K562 (cell line): ENCODE measurements around the gene TULP4. TPM values are rescaled to one million over a fixed set of nuclear protein-coding genes. Genes with fewer than 3 reads are reported as not detected.

Experiments
- ATAC-seq: fragments of 200-7000 bp; cut with Tn5 transposase; 3 replicates; pipeline ENCODE4 v1.9.1; 2020; ENCODE audit warnings: moderate library complexity
- BruUV-seq: library from RNA; stranded (reverse); fragments of 400-500 nt; replicated peaks from 2 replicates; lab custom pipeline; 2021; lab: Mats Ljungman, UMichigan
- CTCF ChIA-PET: fragments of 300-600 bp; formaldehyde crosslinking; extraction: SDS; loops from one replicate; lab custom pipeline; 2021; ENCODE audit warnings: low intra/inter-chr PET ratio; lab: Yijun Ruan, JAX
- POLR2A ChIA-PET: fragments of 300-600, 350-650 bp; sonication (Branson Sonifier 250); formaldehyde crosslinking; extraction: SDS; loops from one replicate; lab custom pipeline; 2021; ENCODE audit warnings: antibody characterized with exemption, inconsistent platforms; lab: Yijun Ruan, JAX
- DNase-seq, 4 experiments: peaks; one replicate each; pipeline versions ENCODE4 v3.0.0 to v3.0.0-alpha.2; 2011 to 2018; ENCODE audit warnings: low spot score in 3 of 4, mixed read lengths in 3 of 4; ENCODE audit errors: extremely low read depth in 1 of 4
- FAIRE-seq: peaks from 2 replicates; lab custom pipeline; 2011; peaks lifted over from hg19 to GRCh38; lab: Jason Lieb, UNC
- H2AFZ ChIP-seq: 2 replicates; pipeline ENCODE4 v1.6.0; 2011; ENCODE audit warnings: low read depth, low read length, control low read depth, inconsistent platforms
- H3K27ac ChIP-seq: fragments of 200-600 bp; 3 replicates; pipeline ENCODE4 v1.8.0; 2011; ENCODE audit warnings: low read depth, mild to moderate bottlenecking, control low read depth, inconsistent platforms, low read length, moderate library complexity, mixed read lengths; ENCODE audit errors: extremely low read depth
- H3K27me3 ChIP-seq, 2 experiments: fragments of 300-600 bp in 1 of 2; 2 replicates in 1 of 2; 3 replicates in 1 of 2; pipeline versions ENCODE4 v1.6.0 to v1.8.0; 2011; ENCODE audit warnings: inconsistent platforms in 2 of 2, low read length in 2 of 2, mild to moderate bottlenecking in 1 of 2, mixed read lengths in 1 of 2, moderate library complexity in 1 of 2; ENCODE audit not compliant: control insufficient read depth in 2 of 2, insufficient read depth in 2 of 2
- H3K36me3 ChIP-seq: fragments of 300-600 bp; 3 replicates; pipeline ENCODE4 v1.8.0; 2011; ENCODE audit warnings: mild to moderate bottlenecking, low read length, inconsistent platforms; ENCODE audit not compliant: control insufficient read depth, insufficient read depth
- H3K4me1 ChIP-seq, 2 experiments: fragments of 200-600 bp in 1 of 2; replicated peaks in 1 of 2; 2 replicates in 1 of 2; 3 replicates in 1 of 2; pipeline versions ENCODE4 v1.5.1 to v1.8.0; 2011; ENCODE audit warnings: inconsistent platforms in 2 of 2, low read length in 2 of 2, mild to moderate bottlenecking in 1 of 2, mixed read lengths in 1 of 2, moderate library complexity in 1 of 2; ENCODE audit not compliant: control insufficient read depth in 2 of 2, insufficient read depth in 2 of 2
- H3K4me2 ChIP-seq: 2 replicates; pipeline ENCODE4 v1.6.1; 2011; ENCODE audit warnings: low read length, control low read depth, inconsistent platforms, mixed read lengths; ENCODE audit not compliant: insufficient read depth
- H3K4me3 ChIP-seq: fragments of 200-600 bp; sonication (generic), shearing (Covaris generic); 2 replicates; pipeline ENCODE4 v1.5.1; 2016; ENCODE audit warnings: control low read depth, inconsistent platforms
- H3K79me2 ChIP-seq: fragments of 200-600 bp; 3 replicates; pipeline ENCODE4 v1.8.0; 2011; ENCODE audit warnings: low read length, inconsistent platforms; ENCODE audit not compliant: control insufficient read depth, insufficient read depth
- H3K9ac ChIP-seq, 2 experiments: 2 replicates each; pipeline versions ENCODE4 v1.6.0 to v1.6.1; 2011; ENCODE audit warnings: low read depth in 2 of 2, low read length in 2 of 2, control low read depth in 1 of 2, inconsistent platforms in 1 of 2, mild to moderate bottlenecking in 1 of 2, mixed read lengths in 1 of 2; ENCODE audit not compliant: insufficient read depth in 1 of 2
- H3K9me1 ChIP-seq: one replicate; pipeline ENCODE4 v1.6.0; 2011; ENCODE audit warnings: inconsistent platforms, mild to moderate bottlenecking, low read length, moderate library complexity; ENCODE audit not compliant: control insufficient read depth, insufficient read depth
- H3K9me3 ChIP-seq: replicated peaks from 2 replicates; pipeline ENCODE4 v1.5.1; 2011; ENCODE audit warnings: low read depth, low read length, inconsistent platforms; ENCODE audit not compliant: control insufficient read depth, insufficient read depth
- H4K20me1 ChIP-seq: replicated peaks from 2 replicates; pipeline ENCODE4 v1.6.1; 2011; ENCODE audit warnings: low read length, inconsistent platforms, mixed read lengths; ENCODE audit not compliant: control insufficient read depth, insufficient read depth
- BCOR ChIP-seq: fragments of 450-650 bp; IDR thresholded peaks from 2 replicates; pipeline ENCODE4 v1.6.1; 2016
- MGA ChIP-seq: fragments of 450-650 bp; IDR thresholded peaks from 2 replicates; pipeline ENCODE4 v1.6.1; 2016; ENCODE audit warnings: mild to moderate bottlenecking, moderate library complexity
- SNIP1 ChIP-seq: fragments of 450-650 bp; IDR thresholded peaks from 2 replicates; pipeline ENCODE4 v1.7.1; 2017; ENCODE audit warnings: low read depth, mild to moderate bottlenecking
- WGBS: fragments of 100-300 bp; shearing (Covaris generic); methylation state at CpG from one replicate; pipeline ENCODE4 v1.1.6; 2016; ENCODE audit warnings: low coverage, mixed read lengths; ENCODE audit not compliant: insufficient coverage; ENCODE audit errors: missing lambda C conversion rate; 5-methylcytosine and 5-hydroxymethylcytosine counted together
- in situ Hi-C: fragments of 300-500 bp; cut with MboI; formaldehyde crosslinking; loops from 4 replicates; pipeline ENCODE4 v1.15.0; 2018; ENCODE audit warnings: inconsistent platforms, mixed read lengths
- intact Hi-C: fragments of 100-400 bp; cut with micrococcal nuclease; formaldehyde crosslinking; loops from 2 replicates; pipeline ENCODE4 v1.14.2; 2022
- polyA plus RNA-seq, 8 experiments: library from polyadenylated mRNA; depleted of rRNA in 4 of 8; stranded (reverse) in 5 of 8; unstranded in 3 of 8; fragments of >200 nt; fragmentation: Nextera tagmentation in 2 of 8; fragmentation: Illumina TruSeq in 1 of 8; extraction: Ambion mirVana in 2 of 8; extraction: Trizol in 1 of 8; gene quantifications; 2 replicates each; pipeline versions ENCODE4 v1.2.1 to v1.2.3, GENCODE V29; 2011 to 2014; ENCODE audit warnings: inconsistent platforms in 1 of 8, missing spikeins in 1 of 8
- total RNA-seq, 7 experiments: library from RNA; depleted of rRNA in 6 of 7; stranded (reverse); fragments of >200 nt in 6 of 7; fragmentation: Illumina TruSeq in 2 of 7; extraction: Trizol in 2 of 7; gene quantifications; 2 replicates each; pipeline versions ENCODE4 v1.2.1 to v1.2.3, GENCODE V29; 2011 to 2021; ENCODE audit warnings: low replicate concordance in 1 of 7

Gene TULP4
- total and polyA plus RNA-seq, 9 of the 15 experiments (the other 6 are each of a cell fraction or from before 2014, with no cell fraction given) = 1.2 to 50.4 (median 11.0) TPM

- in situ Hi-C loops = no loop called here
- no peak overlapping the region for H2AFZ ChIP-seq
- no peak overlapping the region for H3K9ac ChIP-seq
- ChIA-PET POLR2A (no interaction called here), CTCF (no interaction called here)
- no peak overlapping the region for H3K27ac ChIP-seq
- no peak for FAIRE-seq
- H3K4me2 ChIP-seq = no peak overlapping the region
- no peaks in the 10 kb centered on the region for H3K36me3 ChIP-seq
- H3K9me3 ChIP-seq = no peaks in the 10 kb centered on the region
- TF ChIP-seq SNIP1 (no peak), MGA (no peak), BCOR (no peak)
- TF ChIP-seq, all 486 proteins: peak for 0
- 5% methylated on average over 1 of the region's 1 CpG for WGBS
- Histone ChIP-seq H3K4me1 (no peaks in the 10 kb centered on the region; a peak in 1 of 5 replicates), H4K20me1 (no peaks in the 10 kb centered on the region), H3K4me3 (no peak overlapping the region), H3K79me2 (peaks cover 6% of the 10 kb centered on the region; the same call in 2 of the 3 replicates), H3K9me1 (no peaks in the 10 kb centered on the region), H3K27me3 (no peaks in the 10 kb centered on the region)
- no peak for DNase-seq
- ATAC-seq = no peak
- intact Hi-C loops = no loop called here
- BruUV-seq = no TSS peak
Observed at GRCh38 chr6:158328952-158329351, 16.7 kb downstream of the TULP4 start.
